ENCODE results near the gene ITGA7. TPM values are rescaled to one million over a fixed set of nuclear protein-coding genes. Genes with fewer than 3 reads are reported as not detected.

ITGA7 gene
- total RNA-seq, 1 experiment from 2014 or later = 96.2 TPM

DNA sequence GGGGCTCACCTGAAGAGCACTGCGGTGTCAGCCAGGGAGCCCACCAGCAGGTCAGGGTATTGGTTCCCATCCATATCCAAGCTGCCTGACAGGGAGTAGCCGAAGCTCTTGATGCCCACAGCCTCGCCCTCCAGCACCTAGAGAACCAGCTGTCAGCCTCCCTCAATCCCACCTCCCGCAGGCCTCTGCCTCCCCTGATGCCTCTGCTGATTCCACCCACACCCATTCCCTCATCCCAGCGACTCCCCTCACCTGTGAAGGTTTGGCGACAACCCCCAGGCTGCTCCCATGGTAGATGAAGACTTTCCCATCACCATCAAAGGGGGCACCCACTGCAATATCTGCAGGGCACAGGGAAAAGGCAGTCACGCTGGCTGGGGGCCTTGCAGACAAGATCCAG is 10.0 kb downstream of the ITGA7 start:
- Mint-ChIP-seq H3K27me3 (ENCODE audit: low read depth) (no peaks in the 10 kb centered on the region), H3K27ac (no peak overlapping the region), H3K9me3 (no peaks in the 10 kb centered on the region), H3K36me3 (peaks cover 16% of the 10 kb centered on the region), H3K4me1 (no peaks in the 10 kb centered on the region), H3K4me3 (no peak overlapping the region)
- CTCF ChIA-PET = interaction anchor here (3.1 kb wide), 1 partner anchor 9 kb away, joined by 27 read pairs; the partner anchor contains the start of gene ITGA7
- ATAC-seq (no peak), DNase-seq (ENCODE audit: low spot score) (no peak)
- POLR2A ChIA-PET = no interaction called here
- TF ChIP-seq, protein P1, sequence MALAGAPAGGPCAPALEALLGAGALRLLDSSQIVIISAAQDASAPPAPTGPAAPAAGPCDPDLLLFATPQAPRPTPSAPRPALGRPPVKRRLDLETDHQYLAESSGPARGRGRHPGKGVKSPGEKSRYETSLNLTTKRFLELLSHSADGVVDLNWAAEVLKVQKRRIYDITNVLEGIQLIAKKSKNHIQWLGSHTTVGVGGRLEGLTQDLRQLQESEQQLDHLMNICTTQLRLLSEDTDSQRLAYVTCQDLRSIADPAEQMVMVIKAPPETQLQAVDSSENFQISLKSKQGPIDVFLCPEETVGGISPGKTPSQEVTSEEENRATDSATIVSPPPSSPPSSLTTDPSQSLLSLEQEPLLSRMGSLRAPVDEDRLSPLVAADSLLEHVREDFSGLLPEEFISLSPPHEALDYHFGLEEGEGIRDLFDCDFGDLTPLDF (CRISPR knock-in tag; IDR thresholded peaks at IDR 0.05) = no peak
- TF ChIP-seq ZNF671 (CRISPR knock-in tag; IDR thresholded peaks at IDR 0.05) (no peak), RORB (CRISPR knock-in tag; IDR thresholded peaks at IDR 0.05) (no peak), JAZF1 (CRISPR knock-in tag; IDR thresholded peaks at IDR 0.05) (no peak), MYBL2 (CRISPR knock-in tag; IDR thresholded peaks at IDR 0.05) (no peak), JUN (CRISPR knock-in tag; IDR thresholded peaks at IDR 0.05) (no peak), ZBTB21 (CRISPR knock-in tag; IDR thresholded peaks at IDR 0.05; ENCODE audit: borderline replicate concordance) (no peak), FOXK1 (CRISPR knock-in tag; IDR thresholded peaks at IDR 0.05) (no peak), ZNF219 (CRISPR knock-in tag; IDR thresholded peaks at IDR 0.05; ENCODE audit: borderline replicate concordance) (no peak), RELA (CRISPR knock-in tag; IDR thresholded peaks at IDR 0.05; ENCODE audit: borderline replicate concordance) (no peak), SMAD3 (CRISPR knock-in tag; IDR thresholded peaks at IDR 0.05; ENCODE audit: borderline replicate concordance) (no peak)
- TF ChIP-seq, protein P2, sequence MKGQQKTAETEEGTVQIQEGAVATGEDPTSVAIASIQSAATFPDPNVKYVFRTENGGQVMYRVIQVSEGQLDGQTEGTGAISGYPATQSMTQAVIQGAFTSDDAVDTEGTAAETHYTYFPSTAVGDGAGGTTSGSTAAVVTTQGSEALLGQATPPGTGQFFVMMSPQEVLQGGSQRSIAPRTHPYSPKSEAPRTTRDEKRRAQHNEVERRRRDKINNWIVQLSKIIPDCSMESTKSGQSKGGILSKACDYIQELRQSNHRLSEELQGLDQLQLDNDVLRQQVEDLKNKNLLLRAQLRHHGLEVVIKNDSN (CRISPR knock-in tag; IDR thresholded peaks at IDR 0.05) = no peak
- TF ChIP-seq, protein P3, sequence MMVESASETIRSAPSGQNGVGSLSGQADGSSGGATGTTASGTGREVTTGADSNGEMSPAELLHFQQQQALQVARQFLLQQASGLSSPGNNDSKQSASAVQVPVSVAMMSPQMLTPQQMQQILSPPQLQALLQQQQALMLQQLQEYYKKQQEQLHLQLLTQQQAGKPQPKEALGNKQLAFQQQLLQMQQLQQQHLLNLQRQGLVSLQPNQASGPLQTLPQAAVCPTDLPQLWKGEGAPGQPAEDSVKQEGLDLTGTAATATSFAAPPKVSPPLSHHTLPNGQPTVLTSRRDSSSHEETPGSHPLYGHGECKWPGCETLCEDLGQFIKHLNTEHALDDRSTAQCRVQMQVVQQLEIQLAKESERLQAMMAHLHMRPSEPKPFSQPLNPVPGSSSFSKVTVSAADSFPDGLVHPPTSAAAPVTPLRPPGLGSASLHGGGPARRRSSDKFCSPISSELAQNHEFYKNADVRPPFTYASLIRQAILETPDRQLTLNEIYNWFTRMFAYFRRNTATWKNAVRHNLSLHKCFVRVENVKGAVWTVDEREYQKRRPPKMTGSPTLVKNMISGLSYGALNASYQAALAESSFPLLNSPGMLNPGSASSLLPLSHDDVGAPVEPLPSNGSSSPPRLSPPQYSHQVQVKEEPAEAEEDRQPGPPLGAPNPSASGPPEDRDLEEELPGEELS (CRISPR knock-in tag; IDR thresholded peaks at IDR 0.05) = no peak
- TF ChIP-seq, protein P4, sequence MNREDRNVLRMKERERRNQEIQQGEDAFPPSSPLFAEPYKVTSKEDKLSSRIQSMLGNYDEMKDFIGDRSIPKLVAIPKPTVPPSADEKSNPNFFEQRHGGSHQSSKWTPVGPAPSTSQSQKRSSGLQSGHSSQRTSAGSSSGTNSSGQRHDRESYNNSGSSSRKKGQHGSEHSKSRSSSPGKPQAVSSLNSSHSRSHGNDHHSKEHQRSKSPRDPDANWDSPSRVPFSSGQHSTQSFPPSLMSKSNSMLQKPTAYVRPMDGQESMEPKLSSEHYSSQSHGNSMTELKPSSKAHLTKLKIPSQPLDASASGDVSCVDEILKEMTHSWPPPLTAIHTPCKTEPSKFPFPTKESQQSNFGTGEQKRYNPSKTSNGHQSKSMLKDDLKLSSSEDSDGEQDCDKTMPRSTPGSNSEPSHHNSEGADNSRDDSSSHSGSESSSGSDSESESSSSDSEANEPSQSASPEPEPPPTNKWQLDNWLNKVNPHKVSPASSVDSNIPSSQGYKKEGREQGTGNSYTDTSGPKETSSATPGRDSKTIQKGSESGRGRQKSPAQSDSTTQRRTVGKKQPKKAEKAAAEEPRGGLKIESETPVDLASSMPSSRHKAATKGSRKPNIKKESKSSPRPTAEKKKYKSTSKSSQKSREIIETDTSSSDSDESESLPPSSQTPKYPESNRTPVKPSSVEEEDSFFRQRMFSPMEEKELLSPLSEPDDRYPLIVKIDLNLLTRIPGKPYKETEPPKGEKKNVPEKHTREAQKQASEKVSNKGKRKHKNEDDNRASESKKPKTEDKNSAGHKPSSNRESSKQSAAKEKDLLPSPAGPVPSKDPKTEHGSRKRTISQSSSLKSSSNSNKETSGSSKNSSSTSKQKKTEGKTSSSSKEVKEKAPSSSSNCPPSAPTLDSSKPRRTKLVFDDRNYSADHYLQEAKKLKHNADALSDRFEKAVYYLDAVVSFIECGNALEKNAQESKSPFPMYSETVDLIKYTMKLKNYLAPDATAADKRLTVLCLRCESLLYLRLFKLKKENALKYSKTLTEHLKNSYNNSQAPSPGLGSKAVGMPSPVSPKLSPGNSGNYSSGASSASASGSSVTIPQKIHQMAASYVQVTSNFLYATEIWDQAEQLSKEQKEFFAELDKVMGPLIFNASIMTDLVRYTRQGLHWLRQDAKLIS (CRISPR knock-in tag; IDR thresholded peaks at IDR 0.05; ENCODE audit: borderline replicate concordance) = no peak
- TF ChIP-seq, protein P5, sequence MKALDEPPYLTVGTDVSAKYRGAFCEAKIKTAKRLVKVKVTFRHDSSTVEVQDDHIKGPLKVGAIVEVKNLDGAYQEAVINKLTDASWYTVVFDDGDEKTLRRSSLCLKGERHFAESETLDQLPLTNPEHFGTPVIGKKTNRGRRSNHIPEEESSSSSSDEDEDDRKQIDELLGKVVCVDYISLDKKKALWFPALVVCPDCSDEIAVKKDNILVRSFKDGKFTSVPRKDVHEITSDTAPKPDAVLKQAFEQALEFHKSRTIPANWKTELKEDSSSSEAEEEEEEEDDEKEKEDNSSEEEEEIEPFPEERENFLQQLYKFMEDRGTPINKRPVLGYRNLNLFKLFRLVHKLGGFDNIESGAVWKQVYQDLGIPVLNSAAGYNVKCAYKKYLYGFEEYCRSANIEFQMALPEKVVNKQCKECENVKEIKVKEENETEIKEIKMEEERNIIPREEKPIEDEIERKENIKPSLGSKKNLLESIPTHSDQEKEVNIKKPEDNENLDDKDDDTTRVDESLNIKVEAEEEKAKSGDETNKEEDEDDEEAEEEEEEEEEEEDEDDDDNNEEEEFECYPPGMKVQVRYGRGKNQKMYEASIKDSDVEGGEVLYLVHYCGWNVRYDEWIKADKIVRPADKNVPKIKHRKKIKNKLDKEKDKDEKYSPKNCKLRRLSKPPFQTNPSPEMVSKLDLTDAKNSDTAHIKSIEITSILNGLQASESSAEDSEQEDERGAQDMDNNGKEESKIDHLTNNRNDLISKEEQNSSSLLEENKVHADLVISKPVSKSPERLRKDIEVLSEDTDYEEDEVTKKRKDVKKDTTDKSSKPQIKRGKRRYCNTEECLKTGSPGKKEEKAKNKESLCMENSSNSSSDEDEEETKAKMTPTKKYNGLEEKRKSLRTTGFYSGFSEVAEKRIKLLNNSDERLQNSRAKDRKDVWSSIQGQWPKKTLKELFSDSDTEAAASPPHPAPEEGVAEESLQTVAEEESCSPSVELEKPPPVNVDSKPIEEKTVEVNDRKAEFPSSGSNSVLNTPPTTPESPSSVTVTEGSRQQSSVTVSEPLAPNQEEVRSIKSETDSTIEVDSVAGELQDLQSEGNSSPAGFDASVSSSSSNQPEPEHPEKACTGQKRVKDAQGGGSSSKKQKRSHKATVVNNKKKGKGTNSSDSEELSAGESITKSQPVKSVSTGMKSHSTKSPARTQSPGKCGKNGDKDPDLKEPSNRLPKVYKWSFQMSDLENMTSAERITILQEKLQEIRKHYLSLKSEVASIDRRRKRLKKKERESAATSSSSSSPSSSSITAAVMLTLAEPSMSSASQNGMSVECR (CRISPR knock-in tag; IDR thresholded peaks at IDR 0.05; ENCODE audit: borderline replicate concordance) = no peak
- TF ChIP-seq, protein P6, sequence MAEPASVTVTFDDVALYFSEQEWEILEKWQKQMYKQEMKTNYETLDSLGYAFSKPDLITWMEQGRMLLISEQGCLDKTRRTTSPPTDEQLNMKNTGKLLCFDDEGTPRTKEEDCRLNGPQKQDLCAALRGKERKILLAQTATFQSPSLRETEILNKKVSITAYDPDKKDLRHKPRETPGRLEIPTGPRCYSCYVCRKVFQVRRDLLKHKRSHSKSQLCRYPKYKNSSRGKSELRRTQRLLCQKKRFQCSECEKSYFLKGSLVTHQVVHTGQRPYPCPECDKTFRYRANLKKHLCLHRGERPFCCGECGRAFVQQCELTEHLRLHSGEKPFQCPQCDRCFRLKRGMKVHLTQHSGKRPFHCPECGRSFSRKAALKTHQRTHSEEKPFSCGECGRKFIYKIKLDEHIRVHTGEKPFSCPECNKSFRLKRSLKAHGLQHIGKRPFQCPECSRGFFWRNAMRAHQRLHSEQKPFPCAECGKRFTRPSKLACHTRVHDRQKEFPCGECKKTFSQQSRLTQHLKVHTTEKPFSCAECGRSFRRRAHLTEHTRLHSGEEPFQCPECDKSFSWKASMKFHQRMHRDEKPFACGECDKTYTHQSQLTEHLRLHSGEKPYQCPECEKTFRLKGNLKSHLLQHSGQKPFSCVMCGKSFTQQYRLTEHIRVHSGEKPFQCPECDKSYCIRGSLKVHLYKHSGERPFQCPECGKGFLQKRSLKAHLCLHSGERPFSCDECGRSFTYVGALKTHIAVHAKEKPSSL (CRISPR knock-in tag; conservative IDR thresholded peaks at IDR 0.05) = no peak
